PC-9 (cell line): ENCODE data around the gene RUNDC1. TPM values are rescaled to one million over a fixed set of nuclear protein-coding genes. Genes with fewer than 3 reads are reported as not detected.
"Not testable (repeated sequence)": the region's sequence is repeated elsewhere in the genome, so short reads cannot be mapped to it uniquely, and the experiment has no call there.

ENCODE experiments used
- BruUV-seq: library from RNA; stranded (reverse); fragments of 400-500 nt; replicated peaks from 2 replicates; lab custom pipeline; 2021; lab: Mats Ljungman, UMichigan
- CTCF ChIA-PET: fragments of 300-600 bp; sonication (Branson Sonifier 250); formaldehyde crosslinking; loops from one replicate; lab custom pipeline; 2022; ENCODE audit warnings: antibody characterized with exemption; lab: Charles Lee
- POLR2A ChIA-PET: fragments of 300-600 bp; sonication (Branson Sonifier 250); formaldehyde crosslinking; loops from one replicate; lab custom pipeline; 2022; ENCODE audit warnings: antibody characterized with exemption; ENCODE audit not compliant: unreplicated experiment; lab: Charles Lee
- DNase-seq, 2 experiments: peaks; one replicate each; pipeline versions ENCODE4 v3.0.0 to v3.0.0-alpha.2; 2015 to 2022; ENCODE audit warnings: mixed read lengths in 1 of 2
- H2AFZ ChIP-seq: fragments of 200-600 bp; sonication (generic); 2 replicates; pipeline ENCODE4 v1.8.1; 2017; ENCODE audit warnings: antibody characterized with exemption
- H3F3A ChIP-seq: fragments of 200-600 bp; sonication (generic); 2 replicates; pipeline ENCODE4 v1.8.1; 2017; ENCODE audit warnings: antibody characterized with exemption, mild to moderate bottlenecking, low read depth; ENCODE audit not compliant: insufficient read depth
- H3K27ac ChIP-seq: fragments of 200-600 bp; sonication (generic); 2 replicates; pipeline ENCODE4 v1.6.1; 2016; ENCODE audit warnings: mixed run types
- H3K27me3 ChIP-seq: fragments of 200-600 bp; sonication (generic); 2 replicates; pipeline ENCODE4 v1.6.1; 2016; ENCODE audit warnings: low read depth, mixed run types; ENCODE audit not compliant: insufficient read depth
- H3K36me3 ChIP-seq: fragments of 200-600 bp; sonication (generic); 2 replicates; pipeline ENCODE4 v1.6.1; 2016; ENCODE audit warnings: low read depth, mixed run types
- H3K4me1 ChIP-seq: fragments of 200-600 bp; sonication (generic); replicated peaks from 2 replicates; pipeline ENCODE4 v1.6.1; 2016; ENCODE audit warnings: mixed run types; ENCODE audit not compliant: insufficient read depth
- H3K4me2 ChIP-seq: fragments of 200-600 bp; sonication (generic); 2 replicates; pipeline ENCODE4 v1.6.1; 2017; ENCODE audit warnings: mixed run types
- H3K4me3 ChIP-seq: fragments of 200-600 bp; sonication (generic); 2 replicates; pipeline ENCODE4 v1.6.1; 2016; ENCODE audit warnings: mixed run types
- H3K79me2 ChIP-seq: fragments of 200-600 bp; sonication (generic); 2 replicates; pipeline ENCODE4 v1.6.1; 2017; ENCODE audit warnings: low read depth, mixed run types
- H3K9me2 ChIP-seq: fragments of 200-600 bp; sonication (generic); 2 replicates; pipeline ENCODE4 v1.8.1; 2017; ENCODE audit warnings: mild to moderate bottlenecking; ENCODE audit not compliant: insufficient read depth
- H3K9me3 ChIP-seq: fragments of 200-600 bp; sonication (generic); 2 replicates; pipeline ENCODE4 v1.8.1; 2016; ENCODE audit warnings: low read depth; ENCODE audit not compliant: insufficient read depth
- H4K20me1 ChIP-seq: fragments of 200-600 bp; sonication (generic); 2 replicates; pipeline ENCODE4 v1.8.1; 2017; ENCODE audit not compliant: insufficient read depth
- EZH2 ChIP-seq: fragments of 200-600 bp; sonication (generic); IDR thresholded peaks from 2 replicates; pipeline ENCODE4 v1.8.0; 2017; ENCODE audit warnings: antibody characterized with exemption, low read depth
- intact Hi-C: fragments of 100-400 bp; cut with micrococcal nuclease; formaldehyde crosslinking; loops from one replicate; pipeline ENCODE4 v1.10.0; 2022; ENCODE audit not compliant: unreplicated experiment
- total RNA-seq: library from RNA; stranded (reverse); gene quantifications from 2 replicates; pipeline ENCODE4 v1.2.3, GENCODE V29; 2021
- TF ChIP-seq, protein P1 (sequence below): fragments of 200-600 bp; sonication (generic); conservative IDR thresholded peaks from 2 replicates; pipeline ENCODE4 v1.6.1; 2017; ENCODE audit warnings: mixed run types, antibody characterized with exemption, mild to moderate bottlenecking, moderate library complexity

RUNDC1 gene
- total RNA-seq, 1 experiment from 2014 or later: 12.7 TPM

DNA sequence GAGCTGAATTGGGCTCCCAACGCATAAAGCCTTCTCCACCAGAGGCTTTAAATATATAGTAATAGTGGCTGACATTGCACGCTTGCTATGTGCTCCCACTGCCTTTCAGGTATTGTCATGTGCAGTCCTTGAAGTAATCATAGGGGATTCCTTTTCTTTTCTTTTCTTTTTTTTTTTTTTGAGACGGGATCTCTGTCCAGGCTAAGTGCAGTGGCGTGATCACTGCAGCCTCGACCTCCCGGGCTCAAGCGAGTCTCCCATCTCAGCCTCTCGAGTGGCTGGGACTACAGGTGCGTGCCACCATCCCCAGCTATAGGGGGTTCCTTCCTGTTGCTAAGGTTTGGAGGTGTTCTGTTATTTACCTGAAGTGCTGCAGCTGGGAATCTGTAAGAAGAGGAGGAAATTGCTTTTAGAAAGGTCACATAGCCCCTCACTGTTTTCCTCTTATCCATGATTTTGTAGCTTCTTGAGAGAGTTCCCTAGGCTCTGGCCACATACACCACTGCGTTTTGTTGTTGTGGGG is 18.7 kb downstream of the RUNDC1 start:
- Histone ChIP-seq H3K4me3 (peak overlapping the region; percentile 91), H3K4me1 (peaks cover 33% of the 10 kb centered on the region), H3K27me3 (no peaks in the 10 kb centered on the region), H2AFZ (peak overlapping the region; percentile 62; the same call in 1 of the 2 replicates), H3K79me2 (peaks cover 34% of the 10 kb centered on the region), H3K9me3 (no peaks in the 10 kb centered on the region), H4K20me1 (peaks cover 25% of the 10 kb centered on the region), H3K4me2 (peak overlapping the region; percentile 100), H3K27ac (peak overlapping the region; percentile 97), H3K36me3 (peaks cover 44% of the 10 kb centered on the region), H3F3A (peaks cover 65% of the 10 kb centered on the region), H3K9me2 (no peaks in the 10 kb centered on the region)
- DNase-seq: no peak
- CTCF ChIA-PET: no interaction called here
- intact Hi-C loops: no loop called here
- POLR2A ChIA-PET: interaction anchor here (0.7 to 1.2 kb wide), 2 partner anchors 12 to 34 kb away, joined by 3 to 8 read pairs; no protein-coding TSS in a partner anchor
- no peak for TF ChIP-seq EZH2
- TF ChIP-seq, protein P1, sequence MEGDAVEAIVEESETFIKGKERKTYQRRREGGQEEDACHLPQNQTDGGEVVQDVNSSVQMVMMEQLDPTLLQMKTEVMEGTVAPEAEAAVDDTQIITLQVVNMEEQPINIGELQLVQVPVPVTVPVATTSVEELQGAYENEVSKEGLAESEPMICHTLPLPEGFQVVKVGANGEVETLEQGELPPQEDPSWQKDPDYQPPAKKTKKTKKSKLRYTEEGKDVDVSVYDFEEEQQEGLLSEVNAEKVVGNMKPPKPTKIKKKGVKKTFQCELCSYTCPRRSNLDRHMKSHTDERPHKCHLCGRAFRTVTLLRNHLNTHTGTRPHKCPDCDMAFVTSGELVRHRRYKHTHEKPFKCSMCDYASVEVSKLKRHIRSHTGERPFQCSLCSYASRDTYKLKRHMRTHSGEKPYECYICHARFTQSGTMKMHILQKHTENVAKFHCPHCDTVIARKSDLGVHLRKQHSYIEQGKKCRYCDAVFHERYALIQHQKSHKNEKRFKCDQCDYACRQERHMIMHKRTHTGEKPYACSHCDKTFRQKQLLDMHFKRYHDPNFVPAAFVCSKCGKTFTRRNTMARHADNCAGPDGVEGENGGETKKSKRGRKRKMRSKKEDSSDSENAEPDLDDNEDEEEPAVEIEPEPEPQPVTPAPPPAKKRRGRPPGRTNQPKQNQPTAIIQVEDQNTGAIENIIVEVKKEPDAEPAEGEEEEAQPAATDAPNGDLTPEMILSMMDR: no peak
- BruUV-seq: no TSS peak

- H2AFZ ChIP-seq, CTCF ChIA-PET, H3K9me3 ChIP-seq, intact Hi-C loops, H3K9me2 ChIP-seq, BruUV-seq, H3K4me3 ChIP-seq, H3K27me3 ChIP-seq, DNase-seq: not testable (repeated sequence)
- peaks cover 25% of the 10 kb centered on the region for H4K20me1 ChIP-seq
- H3K4me2 ChIP-seq: 0 out of 2 replicates have a peak overlapping the region, but pooled peaks have one; percentile 30
- H3K27ac ChIP-seq: peak overlapping the region; percentile 21; the same call in 1 of the 2 replicates
- H3F3A ChIP-seq: peaks cover 83% of the 10 kb centered on the region
- peaks cover 34% of the 10 kb centered on the region for H3K79me2 ChIP-seq
- peaks cover 33% of the 10 kb centered on the region for H3K4me1 ChIP-seq
- POLR2A ChIA-PET: interaction anchor here (0.7 to 0.9 kb wide), 2 partner anchors 234 to 569 kb away, joined by 4 to 5 read pairs; no protein-coding TSS in a partner anchor
- H3K36me3 ChIP-seq: peaks cover 50% of the 10 kb centered on the region
Observed at GRCh38 chr17:43000894-43001293, 20.5 kb downstream of the RUNDC1 start.

GRCh38 chr17:43003542-43004172 is 23.3 kb downstream of the RUNDC1 start:
- BruUV-seq: no TSS peak
- H3K36me3 ChIP-seq: peaks cover 49% of the 10 kb centered on the region
- POLR2A ChIA-PET: interaction anchor here (0.7 kb wide), 1 partner anchor 673 kb away, joined by 6 read pairs; no protein-coding TSS in a partner anchor
- H3K79me2 ChIP-seq: peaks cover 30% of the 10 kb centered on the region
- H3K4me1 ChIP-seq: peaks cover 34% of the 10 kb centered on the region
- peak; percentile 46 to 77 for DNase-seq
- H3F3A ChIP-seq: peaks cover 85% of the 10 kb centered on the region
- intact Hi-C loops: no loop called here
- H3K4me3 ChIP-seq: no peak overlapping the region
- H2AFZ ChIP-seq: no peak overlapping the region
- peak overlapping the region; percentile 48 for H3K27ac ChIP-seq
- TF ChIP-seq, protein P1: no peak
- no peak for TF ChIP-seq EZH2
- no peaks in the 10 kb centered on the region for H3K9me3 ChIP-seq
- H3K9me2 ChIP-seq: no peaks in the 10 kb centered on the region
- H3K27me3 ChIP-seq: no peaks in the 10 kb centered on the region
- H3K4me2 ChIP-seq: no peak overlapping the region
- CTCF ChIA-PET: no interaction called here
- H4K20me1 ChIP-seq: peaks cover 25% of the 10 kb centered on the region
